Bronchial epithelial cell (primary cell): ENCODE data around the gene URGCP. TPM values are rescaled to one million over a fixed set of nuclear protein-coding genes. Genes with fewer than 3 reads are reported as not detected.
A peak's percentile ranks its signal among the peaks of the same experiment; 100 is the strongest.

ENCODE experiments used
- DNase-seq: peaks from one replicate; pipeline ENCODE4 v3.0.0-alpha.2; 2010; ENCODE audit warnings: low read depth
- FAIRE-seq: peaks from 2 replicates; lab custom pipeline; 2011; peaks lifted over from hg19 to GRCh38; lab: Jason Lieb, UNC
- H3K27me3 ChIP-seq: 2 replicates; pipeline ENCODE4 v1.5.1; 2011; ENCODE audit warnings: low read length; ENCODE audit not compliant: control insufficient read depth, insufficient read depth
- H3K36me3 ChIP-seq: 2 replicates; pipeline ENCODE4 v1.5.1; 2011; ENCODE audit warnings: low read length; ENCODE audit not compliant: control insufficient read depth, insufficient read depth
- H3K4me3 ChIP-seq: 2 replicates; pipeline ENCODE4 v1.5.1; 2011; ENCODE audit warnings: mild to moderate bottlenecking, low read depth, low read length, control low read depth
- CTCF ChIP-seq: IDR thresholded peaks from 2 replicates; pipeline ENCODE4 v1.5.1; 2011; ENCODE audit warnings: mild to moderate bottlenecking, moderate library complexity, low read length, control low read depth, inconsistent platforms; ENCODE audit not compliant: insufficient read depth, severe bottlenecking
- total RNA-seq: library from RNA; depleted of rRNA; stranded (reverse); fragments of >200 nt; gene quantifications from 2 replicates; pipeline ENCODE4 v1.2.1, GENCODE V29; 2014

Gene URGCP
- 31.1 and 31.3 TPM in 2 replicates for total RNA-seq

GRCh38 chr7:43906331-43907010 lies at the start of gene URGCP:
TSS of gene URGCP (minus strand) at chr7:43906596. CDS start at chr7:43906575, 21 bp downstream.
- TF ChIP-seq CTCF, result no peak
- FAIRE-seq, result no peak
- peak; percentile 10 for DNase-seq

GRCh38 chr7:43956027-43956426 lies 49.6 kb upstream of the URGCP start:
- Histone ChIP-seq H3K4me3 (no peak overlapping the region), H3K27me3 (no peaks in the 10 kb centered on the region), H3K36me3 (no peaks in the 10 kb centered on the region)
- DNase-seq, result no peak
- no peak for TF ChIP-seq CTCF
- FAIRE-seq, result no peak

More at GRCh38 chr7:43906331-43907010, at the start of gene URGCP:
- Histone ChIP-seq H3K27me3 (no peaks in the 10 kb centered on the region), H3K4me3 (peak within 1 kb of the TSS; percentile 66), H3K36me3 (peaks cover 4% of the 10 kb centered on the region)

GRCh38 chr7:43954524-43955228 lies 48.3 kb upstream of the URGCP start:
- Histone ChIP-seq H3K27me3 (no peaks in the 10 kb centered on the region), H3K36me3 (no peaks in the 10 kb centered on the region), H3K4me3 (no peak overlapping the region)
- TF ChIP-seq CTCF, result peak; percentile 52
- DNase-seq, result peak; percentile 50
- peak; percentile 7 for FAIRE-seq

- H3K27me3 ChIP-seq, result no peaks in the 10 kb centered on the region
- no peak for TF ChIP-seq CTCF
- no peak for DNase-seq
- no peak for FAIRE-seq
- no peaks in the 10 kb centered on the region for H3K36me3 ChIP-seq
- no peak overlapping the region for H3K4me3 ChIP-seq
Observed at GRCh38 chr7:43953071-43953470, 46.7 kb upstream of the URGCP start.

GRCh38 chr7:43952028-43952427 lies 45.6 kb upstream of the URGCP start:
- no peak for TF ChIP-seq CTCF
- no peak for DNase-seq
- no peak for FAIRE-seq
- Histone ChIP-seq H3K4me3 (no peak overlapping the region), H3K36me3 (no peaks in the 10 kb centered on the region), H3K27me3 (no peaks in the 10 kb centered on the region)
